ENCODE data around the gene PCGF3.

GRCh38 chr4:661881-662761 lies 43.5 kb upstream of the PCGF3 start:
- TF ChIP-seq, protein P1, sequence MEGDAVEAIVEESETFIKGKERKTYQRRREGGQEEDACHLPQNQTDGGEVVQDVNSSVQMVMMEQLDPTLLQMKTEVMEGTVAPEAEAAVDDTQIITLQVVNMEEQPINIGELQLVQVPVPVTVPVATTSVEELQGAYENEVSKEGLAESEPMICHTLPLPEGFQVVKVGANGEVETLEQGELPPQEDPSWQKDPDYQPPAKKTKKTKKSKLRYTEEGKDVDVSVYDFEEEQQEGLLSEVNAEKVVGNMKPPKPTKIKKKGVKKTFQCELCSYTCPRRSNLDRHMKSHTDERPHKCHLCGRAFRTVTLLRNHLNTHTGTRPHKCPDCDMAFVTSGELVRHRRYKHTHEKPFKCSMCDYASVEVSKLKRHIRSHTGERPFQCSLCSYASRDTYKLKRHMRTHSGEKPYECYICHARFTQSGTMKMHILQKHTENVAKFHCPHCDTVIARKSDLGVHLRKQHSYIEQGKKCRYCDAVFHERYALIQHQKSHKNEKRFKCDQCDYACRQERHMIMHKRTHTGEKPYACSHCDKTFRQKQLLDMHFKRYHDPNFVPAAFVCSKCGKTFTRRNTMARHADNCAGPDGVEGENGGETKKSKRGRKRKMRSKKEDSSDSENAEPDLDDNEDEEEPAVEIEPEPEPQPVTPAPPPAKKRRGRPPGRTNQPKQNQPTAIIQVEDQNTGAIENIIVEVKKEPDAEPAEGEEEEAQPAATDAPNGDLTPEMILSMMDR (IDR thresholded peaks at IDR 0.05): no peak
- no peak for TF ChIP-seq POLR2A (IDR thresholded peaks at IDR 0.05)

Data from tibial nerve (tissue), 3 donors.